AG04449 (cell line): ENCODE data around the gene ATP8A2.

Experiments
- CTCF ChIA-PET: fragments of 350-600 bp; formaldehyde crosslinking; extraction: SDS; loops from one replicate; lab custom pipeline; 2021; ENCODE audit warnings: antibody characterized with exemption; lab: Yijun Ruan, JAX
- POLR2A ChIA-PET: fragments of 400-600, 350-600 bp; formaldehyde crosslinking; extraction: SDS; loops from one replicate; lab custom pipeline; 2020; ENCODE audit warnings: antibody characterized with exemption, inconsistent platforms; lab: Yijun Ruan, JAX
- DNase-seq: peaks from one replicate; pipeline ENCODE4 v3.0.0-alpha.2; 2010; ENCODE audit warnings: low read depth, low spot score
- H3K4me3 ChIP-seq: 2 replicates; pipeline ENCODE4 v1.5.1; 2011; ENCODE audit warnings: low read depth, mild to moderate bottlenecking, control low read depth, low read length
- TF ChIP-seq, protein P1 (sequence below): IDR thresholded peaks from one replicate; pipeline ENCODE4 v1.5.1; 2011; ENCODE audit warnings: mild to moderate bottlenecking, moderate library complexity, low read length, control low read depth, inconsistent platforms; ENCODE audit not compliant: insufficient read depth; ENCODE audit errors: missing control alignments

Gene ATP8A2

DNA sequence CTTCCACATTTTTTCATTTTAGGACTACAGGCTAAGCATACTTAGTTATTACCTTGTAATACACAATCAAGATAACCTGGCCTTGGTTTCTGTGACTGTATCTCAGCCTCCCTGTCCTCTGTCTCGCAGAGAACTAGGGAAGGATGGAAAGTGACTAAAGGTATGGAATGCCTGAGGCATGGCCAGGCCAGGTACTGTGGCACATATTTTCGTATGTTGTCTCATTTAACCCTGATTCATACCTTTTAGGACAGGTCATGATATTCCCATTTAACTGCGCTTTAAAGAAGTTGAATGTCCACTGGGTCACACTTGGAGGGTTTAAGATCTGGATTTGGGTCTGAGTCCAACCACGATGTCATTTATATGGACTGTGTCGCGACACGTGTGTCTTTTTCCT is 357.4 kb downstream of the ATP8A2 start:
- TF ChIP-seq, protein P1, sequence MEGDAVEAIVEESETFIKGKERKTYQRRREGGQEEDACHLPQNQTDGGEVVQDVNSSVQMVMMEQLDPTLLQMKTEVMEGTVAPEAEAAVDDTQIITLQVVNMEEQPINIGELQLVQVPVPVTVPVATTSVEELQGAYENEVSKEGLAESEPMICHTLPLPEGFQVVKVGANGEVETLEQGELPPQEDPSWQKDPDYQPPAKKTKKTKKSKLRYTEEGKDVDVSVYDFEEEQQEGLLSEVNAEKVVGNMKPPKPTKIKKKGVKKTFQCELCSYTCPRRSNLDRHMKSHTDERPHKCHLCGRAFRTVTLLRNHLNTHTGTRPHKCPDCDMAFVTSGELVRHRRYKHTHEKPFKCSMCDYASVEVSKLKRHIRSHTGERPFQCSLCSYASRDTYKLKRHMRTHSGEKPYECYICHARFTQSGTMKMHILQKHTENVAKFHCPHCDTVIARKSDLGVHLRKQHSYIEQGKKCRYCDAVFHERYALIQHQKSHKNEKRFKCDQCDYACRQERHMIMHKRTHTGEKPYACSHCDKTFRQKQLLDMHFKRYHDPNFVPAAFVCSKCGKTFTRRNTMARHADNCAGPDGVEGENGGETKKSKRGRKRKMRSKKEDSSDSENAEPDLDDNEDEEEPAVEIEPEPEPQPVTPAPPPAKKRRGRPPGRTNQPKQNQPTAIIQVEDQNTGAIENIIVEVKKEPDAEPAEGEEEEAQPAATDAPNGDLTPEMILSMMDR: no peak
- CTCF ChIA-PET: no interaction called here
- H3K4me3 ChIP-seq: no peak overlapping the region
- no peak for DNase-seq
- POLR2A ChIA-PET: no interaction called here

DNA sequence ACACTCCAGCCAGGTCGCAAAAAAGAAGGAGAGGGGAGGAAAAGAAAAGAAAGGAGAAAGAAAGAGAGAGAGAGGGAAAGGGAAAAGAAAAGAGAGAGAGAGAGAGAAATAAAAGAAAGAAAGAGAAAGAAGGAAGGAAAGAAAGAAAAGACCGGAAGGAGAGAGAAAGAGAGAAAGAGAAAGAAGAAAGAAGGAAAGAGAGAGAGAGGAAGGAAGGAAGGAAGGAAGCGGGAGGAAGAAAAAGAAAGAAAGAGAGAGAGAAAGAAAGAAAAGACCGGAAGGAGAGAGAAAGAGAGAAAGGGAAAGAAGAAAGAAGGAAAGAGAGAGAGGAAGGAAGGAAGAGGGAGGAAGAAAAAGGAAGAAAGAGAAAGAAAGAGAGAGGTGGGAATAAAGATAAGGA is 359.3 kb downstream of the ATP8A2 start:
- ChIA-PET CTCF (no interaction called here), POLR2A (no interaction called here)
- H3K4me3 ChIP-seq: no peak overlapping the region
- no peak for DNase-seq
- TF ChIP-seq, protein P1: no peak

DNA sequence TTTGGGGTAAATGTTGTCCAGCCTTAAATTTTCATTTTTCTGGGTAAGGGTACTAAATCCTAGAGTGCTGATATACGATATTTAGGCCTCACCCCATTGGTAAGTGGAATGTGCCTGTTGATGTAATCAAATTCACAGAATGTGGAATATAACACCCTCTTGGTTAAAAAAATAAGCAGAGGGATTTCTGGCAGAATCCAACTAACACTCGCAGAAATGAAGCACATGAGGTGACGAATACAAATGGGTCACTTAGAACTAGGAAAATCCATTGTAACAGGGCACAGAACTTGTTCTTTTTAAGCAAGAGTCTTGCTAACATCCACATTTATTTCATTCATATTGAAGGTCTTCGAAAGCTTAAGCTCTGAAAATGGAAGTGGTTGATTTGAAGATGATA is 359.8 kb downstream of the ATP8A2 start:
- POLR2A ChIA-PET: no interaction called here
- no peak overlapping the region for H3K4me3 ChIP-seq
- CTCF ChIA-PET: no interaction called here
- TF ChIP-seq, protein P1: no peak
- no peak for DNase-seq

DNA sequence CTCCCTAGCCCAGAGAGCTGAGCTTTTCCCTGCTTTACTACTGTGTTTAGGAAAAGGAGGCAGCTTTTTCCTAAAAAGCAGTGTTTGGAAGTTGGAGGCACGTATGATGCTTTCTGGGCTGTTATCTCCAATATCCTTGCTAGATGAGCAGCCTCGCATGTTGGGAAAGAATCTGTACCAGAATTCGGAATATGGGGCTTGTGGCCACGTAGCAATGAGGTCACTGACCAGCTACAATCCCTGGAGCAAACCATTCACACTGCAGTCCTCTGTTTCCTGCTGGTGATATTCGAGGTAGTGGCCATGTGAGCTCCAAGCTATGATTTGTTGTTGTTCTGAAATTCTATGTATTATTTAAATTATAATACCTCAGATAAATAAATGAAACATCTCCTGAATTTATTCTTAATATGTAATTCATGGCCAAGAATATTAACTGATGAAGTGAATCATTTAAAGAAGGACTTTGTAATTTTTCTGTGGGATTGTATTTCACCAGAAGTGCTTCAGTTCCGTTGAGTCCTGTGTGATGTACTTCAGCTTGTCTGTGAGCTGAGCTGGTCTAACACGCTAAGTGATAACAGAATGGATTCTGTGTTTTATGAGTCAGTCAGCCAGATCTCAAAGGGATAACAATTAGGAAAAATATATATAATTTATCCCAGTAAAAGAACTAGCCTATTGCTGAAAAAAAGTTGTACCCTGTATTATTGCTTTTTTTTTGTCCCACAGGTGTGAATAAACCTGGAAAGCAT is 360.5 kb downstream of the ATP8A2 start:
- TF ChIP-seq, protein P1: no peak
- CTCF ChIA-PET: no interaction called here
- POLR2A ChIA-PET: no interaction called here
- H3K4me3 ChIP-seq: no peak overlapping the region
- no peak for DNase-seq

DNA sequence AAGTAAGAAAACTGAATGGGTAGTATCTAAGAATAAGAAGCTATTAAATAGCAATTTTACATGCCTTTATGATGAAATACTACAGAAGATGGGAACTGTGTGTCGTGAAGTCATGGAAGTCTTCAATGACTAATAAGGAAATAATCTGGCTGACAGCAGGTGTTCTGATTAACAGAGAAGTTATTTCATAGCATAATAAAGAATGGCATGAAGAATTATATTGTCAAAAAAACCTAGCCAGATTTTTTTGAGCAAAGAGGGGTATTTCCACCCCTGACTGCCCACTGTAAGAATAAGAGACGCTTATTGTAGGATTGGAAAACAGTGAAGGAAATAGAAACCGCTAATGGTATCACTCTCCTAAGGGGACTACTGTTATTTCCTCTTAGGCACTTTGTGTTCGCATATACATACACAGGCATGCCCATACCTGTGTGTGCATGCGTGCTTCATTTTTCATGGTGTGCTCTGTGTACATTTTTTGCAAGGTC is 361.3 kb downstream of the ATP8A2 start:
- TF ChIP-seq, protein P1: no peak
- POLR2A ChIA-PET: no interaction called here
- CTCF ChIA-PET: no interaction called here
- DNase-seq: no peak
- H3K4me3 ChIP-seq: no peak overlapping the region

DNA sequence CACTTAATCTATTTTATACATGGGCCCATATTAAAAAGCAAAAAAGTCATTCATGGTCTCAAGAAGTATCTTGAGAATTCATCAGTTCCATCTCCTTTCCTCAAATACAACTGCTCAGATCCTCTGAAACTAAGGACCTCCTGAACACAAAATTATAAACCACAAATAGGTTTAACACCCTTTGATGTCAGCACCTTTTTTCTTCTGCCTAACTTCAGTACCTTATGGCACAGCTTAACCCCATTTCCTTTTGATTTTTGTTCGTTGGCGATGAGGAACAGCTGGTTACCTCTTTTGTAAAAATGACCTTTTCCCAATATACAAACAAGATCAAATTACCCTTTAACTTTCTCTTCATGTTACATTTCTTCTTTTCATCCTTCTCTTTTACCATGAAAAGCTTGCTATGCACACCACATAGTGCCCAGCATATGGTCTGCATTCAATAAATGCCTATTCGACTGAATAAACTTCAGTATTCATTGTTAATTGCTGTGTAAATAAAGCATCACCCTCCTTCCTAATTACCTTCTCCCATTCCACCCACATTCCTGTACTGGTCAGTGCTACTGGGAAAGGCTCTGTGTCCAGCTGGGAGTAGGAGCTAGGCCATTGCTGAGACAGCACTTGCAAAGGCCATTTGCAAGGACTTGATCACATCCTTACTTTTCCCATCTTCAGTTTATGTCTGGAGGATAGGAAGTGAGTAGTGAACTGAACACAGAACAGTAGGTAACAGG is 362.1 kb downstream of the ATP8A2 start:
- ChIA-PET CTCF (no interaction called here), POLR2A (no interaction called here)
- no peak for DNase-seq
- TF ChIP-seq, protein P1: no peak
- H3K4me3 ChIP-seq: no peak overlapping the region
